ENCODE results near the gene NYAP2. TPM values are rescaled to one million over a fixed set of nuclear protein-coding genes. Genes with fewer than 3 reads are reported as not detected.

Gene NYAP2
- total RNA-seq, 2 experiments from 2014 or later: 0.06 TPM; not detected in 1

DNA sequence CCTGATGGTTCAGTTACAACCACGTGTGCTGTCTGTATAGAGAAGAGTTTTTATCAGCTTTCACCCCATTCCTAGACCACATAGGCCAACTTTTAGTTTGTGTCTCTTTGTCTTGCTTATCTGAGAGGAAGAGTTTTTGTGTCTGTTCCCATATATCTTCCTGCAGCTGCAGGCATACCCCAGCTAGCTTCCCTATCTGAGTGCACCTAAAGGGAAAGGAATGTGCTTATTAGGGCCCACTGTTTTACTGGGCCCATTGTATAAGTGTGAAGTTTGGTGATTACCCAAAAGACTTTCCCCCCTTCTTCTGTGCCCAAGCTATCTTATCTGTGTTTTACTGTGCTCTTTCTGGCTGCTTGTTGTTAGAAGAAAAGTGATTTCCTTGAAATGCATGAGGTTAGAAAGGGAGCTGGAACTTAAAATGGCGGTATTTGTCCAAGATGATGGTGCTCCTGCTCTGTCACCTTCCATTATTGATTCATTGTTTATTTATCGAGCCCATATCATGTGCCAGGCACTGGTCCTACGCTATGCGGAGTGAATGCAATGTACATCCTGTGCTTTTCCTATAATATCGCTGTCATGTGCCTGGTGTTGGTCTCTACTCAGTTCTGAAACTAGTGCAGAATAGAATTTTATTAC lies 57.2 kb downstream of the NYAP2 start:
- Mint-ChIP-seq H3K27ac (no peak overlapping the region), H3K4me1 (no peaks in the 10 kb centered on the region), H3K9me3 (no peaks in the 10 kb centered on the region), H3K4me3 (no peak overlapping the region), H3K27me3 (no peaks in the 10 kb centered on the region), H3K36me3 (no peaks in the 10 kb centered on the region)
- no peak for DNase-seq

DNA sequence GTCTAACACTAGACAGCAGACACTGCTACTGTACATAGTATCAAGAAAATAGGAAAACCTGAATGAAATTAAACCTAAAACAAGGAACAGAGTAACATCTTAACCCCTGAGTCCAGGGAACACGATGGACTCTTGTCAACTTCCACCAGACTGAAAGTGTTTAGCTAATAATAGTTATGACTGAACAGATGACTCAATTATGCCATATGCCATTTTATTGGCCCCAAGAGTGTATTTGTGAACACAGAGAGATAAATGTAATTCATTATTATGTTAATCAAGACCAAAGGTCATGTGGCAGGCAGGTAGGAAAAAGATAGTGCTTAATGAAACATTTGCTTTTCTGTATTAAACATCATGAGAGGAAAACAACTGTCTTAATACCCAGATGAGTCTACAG lies 58.0 kb downstream of the NYAP2 start:
- H3K27me3 Mint-ChIP-seq: no peaks in the 10 kb centered on the region
- H3K4me1 Mint-ChIP-seq: no peaks in the 10 kb centered on the region
- H3K4me3 Mint-ChIP-seq: no peak overlapping the region
- DNase-seq: no peak
- no peaks in the 10 kb centered on the region for H3K9me3 Mint-ChIP-seq
- no peak overlapping the region for H3K27ac Mint-ChIP-seq
- no peaks in the 10 kb centered on the region for H3K36me3 Mint-ChIP-seq

DNA sequence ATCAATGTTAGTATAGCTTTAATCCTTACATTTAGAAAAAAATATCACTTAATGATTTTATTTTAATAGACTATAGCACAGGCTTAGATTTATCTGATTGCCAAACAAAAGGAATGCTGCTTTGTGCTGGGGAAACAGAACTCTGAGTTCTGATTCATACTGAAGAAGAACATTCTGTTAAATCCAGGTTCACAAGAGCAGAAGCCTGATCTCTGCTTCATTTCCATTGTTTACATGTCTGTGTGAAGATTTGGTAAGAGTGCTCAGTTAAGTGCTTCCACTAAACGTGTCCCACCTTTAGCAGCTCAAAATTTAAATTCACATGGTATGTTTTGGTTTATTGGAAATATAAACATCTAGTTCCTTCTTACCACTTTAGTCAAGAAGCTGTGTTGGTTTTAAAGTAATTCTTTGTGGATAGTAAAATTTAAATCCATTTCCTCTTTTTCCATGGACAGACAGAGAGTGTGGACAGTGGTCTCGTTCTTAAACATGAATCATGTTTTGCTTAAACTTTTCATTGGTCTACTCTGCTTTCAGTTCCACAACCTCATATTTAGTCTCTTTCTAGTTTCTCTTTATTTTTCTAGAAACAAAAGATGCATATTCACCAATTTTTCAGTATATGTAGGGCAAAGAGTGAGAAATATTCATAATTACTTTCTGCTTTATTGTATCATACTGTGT lies 59.1 kb downstream of the NYAP2 start:
- H3K36me3 Mint-ChIP-seq: no peaks in the 10 kb centered on the region
- no peak for DNase-seq
- H3K4me3 Mint-ChIP-seq: no peak overlapping the region
- H3K9me3 Mint-ChIP-seq: no peaks in the 10 kb centered on the region
- no peak overlapping the region for H3K27ac Mint-ChIP-seq
- peaks cover under 1% of the 10 kb centered on the region for H3K4me1 Mint-ChIP-seq
- no peaks in the 10 kb centered on the region for H3K27me3 Mint-ChIP-seq

DNA sequence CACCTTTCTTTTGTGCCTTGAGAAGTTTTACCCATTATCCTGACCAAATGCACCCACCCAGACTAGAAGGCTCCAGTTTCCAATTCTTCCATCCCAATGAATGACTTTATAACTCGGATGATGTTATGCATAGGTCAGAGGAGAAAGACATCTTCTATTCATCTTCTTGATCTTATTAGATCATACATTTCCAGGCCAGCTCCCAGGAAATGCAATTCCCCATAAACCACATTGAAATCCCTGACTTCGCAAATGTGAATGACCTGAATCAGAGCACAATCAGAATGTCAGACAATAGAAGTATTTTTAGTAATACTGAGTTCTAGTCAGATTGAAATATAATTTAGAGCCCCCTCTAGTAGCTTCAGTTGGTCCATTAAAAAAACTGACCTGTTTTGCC lies 62.9 kb downstream of the NYAP2 start:
- H3K4me3 Mint-ChIP-seq: no peak overlapping the region
- H3K27ac Mint-ChIP-seq: no peak overlapping the region
- no peak for DNase-seq
- peaks cover 14% of the 10 kb centered on the region for H3K4me1 Mint-ChIP-seq
- no peaks in the 10 kb centered on the region for H3K27me3 Mint-ChIP-seq
- H3K36me3 Mint-ChIP-seq: peaks cover 2% of the 10 kb centered on the region
- H3K9me3 Mint-ChIP-seq: peaks cover 3% of the 10 kb centered on the region

DNA sequence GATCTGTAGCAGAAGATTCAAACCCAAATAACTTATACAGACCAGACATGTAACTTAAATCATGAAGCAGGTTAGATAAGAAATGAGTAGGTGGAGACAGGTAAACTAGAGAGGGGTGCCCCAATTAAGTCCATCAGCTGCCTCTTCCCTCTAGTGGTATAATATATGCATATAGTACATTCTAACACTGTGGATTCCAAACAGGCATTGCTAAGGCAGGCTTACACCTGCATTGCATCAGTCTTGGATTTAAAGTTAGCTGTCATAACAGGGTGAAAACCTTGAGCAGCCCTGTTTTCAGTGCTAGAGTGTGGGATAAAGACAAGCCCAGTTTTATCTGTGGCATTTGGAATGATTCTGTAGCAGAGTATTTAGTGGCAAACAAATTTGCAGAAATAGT lies 63.4 kb downstream of the NYAP2 start:
- Mint-ChIP-seq H3K9me3 (peaks cover 3% of the 10 kb centered on the region), H3K27me3 (no peaks in the 10 kb centered on the region), H3K4me3 (no peak overlapping the region)

DNA sequence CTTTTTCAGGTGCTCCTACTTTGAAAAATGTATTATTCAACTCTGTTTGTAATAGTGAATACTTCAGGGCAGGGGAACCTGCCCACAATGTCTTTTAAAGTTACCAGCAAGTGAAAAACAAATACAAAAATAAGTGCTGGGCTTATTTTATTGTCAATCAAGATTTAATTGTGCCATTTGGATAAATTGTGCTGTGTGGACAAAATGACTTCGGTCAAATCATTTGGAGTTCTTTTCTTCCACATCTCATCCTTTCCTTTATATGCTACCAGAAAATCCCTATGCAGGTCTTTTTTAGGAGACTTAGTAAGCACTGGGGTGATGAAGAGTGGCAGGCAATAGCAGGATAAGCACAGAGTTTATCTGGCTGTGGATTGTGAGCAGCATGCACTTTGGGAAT lies 63.9 kb downstream of the NYAP2 start:
- Mint-ChIP-seq H3K27ac (no peak overlapping the region), H3K9me3 (peaks cover 3% of the 10 kb centered on the region), H3K27me3 (no peaks in the 10 kb centered on the region), H3K4me3 (no peak overlapping the region), H3K4me1 (peaks cover 14% of the 10 kb centered on the region), H3K36me3 (peaks cover 2% of the 10 kb centered on the region)
- DNase-seq: no peak

More for the DNA sequence above, 63.4 kb downstream of the NYAP2 start:
- peaks cover 14% of the 10 kb centered on the region for H3K4me1 Mint-ChIP-seq
- DNase-seq: no peak
- H3K27ac Mint-ChIP-seq: no peak overlapping the region
- H3K36me3 Mint-ChIP-seq: peaks cover 2% of the 10 kb centered on the region

DNA sequence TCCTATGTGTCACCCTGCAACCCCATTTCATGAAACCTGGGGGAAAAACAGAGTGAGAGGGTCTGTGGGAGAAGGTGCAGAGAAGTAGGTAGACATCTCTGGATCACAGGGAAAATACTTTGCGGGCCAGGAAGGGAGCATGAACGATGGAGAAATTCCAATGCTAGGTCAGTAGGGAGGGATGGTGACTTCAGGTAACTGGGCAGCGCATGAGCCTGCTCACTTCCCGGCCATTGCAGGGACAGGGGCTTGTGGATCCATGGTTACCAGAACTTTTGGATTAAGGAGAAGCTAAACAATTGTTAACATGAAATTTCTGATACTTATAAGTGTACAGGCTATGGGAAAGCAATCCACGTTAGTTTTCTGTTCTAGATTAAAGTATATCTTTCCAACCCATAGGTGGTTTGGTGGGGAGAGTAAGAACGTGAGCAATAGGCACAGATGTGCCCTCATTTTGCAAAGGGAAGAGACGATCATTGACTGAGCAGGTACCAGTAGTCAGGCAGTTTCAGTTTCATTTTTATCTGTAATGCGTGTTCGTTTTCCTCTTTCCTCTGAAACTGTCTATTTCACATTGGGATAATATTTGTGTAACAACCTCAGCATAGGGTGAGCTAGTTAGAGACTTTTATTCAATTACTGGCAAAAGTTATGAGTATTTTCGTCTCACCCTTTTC lies 65.0 kb downstream of the NYAP2 start:
- H3K36me3 Mint-ChIP-seq: peaks cover 2% of the 10 kb centered on the region
- DNase-seq: no peak

DNA sequence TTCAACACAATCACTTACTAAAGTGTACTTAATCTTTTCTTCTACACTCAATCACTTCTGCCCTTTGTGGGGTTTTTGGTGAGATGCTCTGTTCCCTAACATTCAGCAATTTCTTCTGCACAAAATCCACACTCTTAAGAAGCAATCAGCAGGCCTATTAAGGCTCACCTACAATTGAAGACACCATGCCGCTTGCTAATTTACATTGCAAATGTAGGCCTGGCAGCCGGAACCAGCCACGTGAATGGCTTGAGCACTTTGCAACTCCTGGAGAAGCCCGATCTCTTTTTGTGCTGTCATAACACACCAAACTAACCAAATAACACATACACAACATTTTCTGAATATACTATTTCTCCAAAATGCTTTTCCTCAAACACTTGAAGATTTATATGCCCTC lies 66.3 kb downstream of the NYAP2 start:
- Mint-ChIP-seq H3K27me3 (no peaks in the 10 kb centered on the region), H3K27ac (no peak overlapping the region), H3K36me3 (peaks cover 2% of the 10 kb centered on the region), H3K4me3 (no peak overlapping the region), H3K9me3 (peaks cover 3% of the 10 kb centered on the region), H3K4me1 (peaks cover 14% of the 10 kb centered on the region)
- no peak for DNase-seq

More for the DNA sequence above, 65.0 kb downstream of the NYAP2 start:
- H3K27ac Mint-ChIP-seq: no peak overlapping the region
- H3K4me1 Mint-ChIP-seq: peaks cover 14% of the 10 kb centered on the region
- H3K9me3 Mint-ChIP-seq: peaks cover 3% of the 10 kb centered on the region
- H3K4me3 Mint-ChIP-seq: peak overlapping the region; percentile 57
- H3K27me3 Mint-ChIP-seq: no peaks in the 10 kb centered on the region

DNA sequence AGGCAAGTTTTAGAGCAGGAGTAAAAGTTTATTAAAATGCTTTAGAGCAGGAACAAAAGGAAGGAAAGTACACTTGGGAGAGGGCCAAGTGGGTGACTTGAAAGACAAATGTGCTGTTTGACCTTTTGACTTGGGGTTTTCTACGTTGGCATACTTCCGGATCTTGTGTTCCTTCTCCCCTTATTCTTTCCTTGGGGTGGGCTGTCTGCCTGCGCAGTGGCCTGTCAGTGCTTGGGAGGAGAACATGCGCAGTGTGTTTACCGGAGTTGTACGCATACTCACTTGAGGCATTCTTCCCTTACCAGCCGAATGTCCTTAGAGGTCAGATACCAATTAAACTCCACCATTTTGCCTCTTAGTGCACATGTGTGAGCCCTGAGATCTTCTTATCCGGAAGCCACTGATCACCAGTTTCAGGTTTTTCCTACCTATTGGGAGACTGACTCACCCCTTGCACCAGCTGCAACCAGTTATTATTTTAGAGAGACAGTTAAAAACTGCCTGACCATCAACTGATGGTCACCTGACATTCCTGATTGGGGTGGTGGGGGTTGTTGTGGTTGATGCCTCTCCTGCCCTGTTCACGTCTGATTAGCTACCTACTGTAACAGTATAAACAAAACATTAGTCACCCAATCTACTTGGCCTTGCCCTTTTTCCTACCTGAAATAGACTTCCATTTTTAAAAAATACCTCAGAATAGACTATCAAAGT lies 67.5 kb downstream of the NYAP2 start:
- H3K4me1 Mint-ChIP-seq: peaks cover 14% of the 10 kb centered on the region
- H3K36me3 Mint-ChIP-seq: peaks cover 2% of the 10 kb centered on the region
- DNase-seq: no peak
- no peak overlapping the region for H3K4me3 Mint-ChIP-seq
- no peaks in the 10 kb centered on the region for H3K27me3 Mint-ChIP-seq
- no peak overlapping the region for H3K27ac Mint-ChIP-seq
- peaks cover 3% of the 10 kb centered on the region for H3K9me3 Mint-ChIP-seq

DNA sequence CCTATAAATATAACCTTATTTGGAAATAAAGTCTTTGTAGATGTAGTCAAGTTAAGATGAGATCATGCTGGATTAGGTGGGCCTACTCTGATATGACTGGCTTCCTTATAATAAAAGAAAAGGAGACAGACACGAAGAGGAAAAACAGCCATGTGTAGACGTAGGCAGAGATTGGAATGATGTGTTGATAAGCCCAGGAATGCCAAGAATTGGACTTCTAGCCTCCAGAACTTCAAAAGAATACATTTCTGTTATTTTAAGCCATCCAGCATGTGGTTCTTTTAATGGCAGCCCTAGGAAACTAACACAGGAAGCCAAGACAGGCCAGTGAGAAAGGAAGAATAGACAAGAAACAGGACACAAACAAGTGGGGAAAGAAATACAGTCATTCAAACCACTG lies 68.6 kb downstream of the NYAP2 start:
- Mint-ChIP-seq H3K9me3 (peaks cover 3% of the 10 kb centered on the region), H3K36me3 (peaks cover 2% of the 10 kb centered on the region), H3K27me3 (no peaks in the 10 kb centered on the region), H3K4me3 (no peak overlapping the region), H3K4me1 (peaks cover 14% of the 10 kb centered on the region), H3K27ac (no peak overlapping the region)
- no peak for DNase-seq

DNA sequence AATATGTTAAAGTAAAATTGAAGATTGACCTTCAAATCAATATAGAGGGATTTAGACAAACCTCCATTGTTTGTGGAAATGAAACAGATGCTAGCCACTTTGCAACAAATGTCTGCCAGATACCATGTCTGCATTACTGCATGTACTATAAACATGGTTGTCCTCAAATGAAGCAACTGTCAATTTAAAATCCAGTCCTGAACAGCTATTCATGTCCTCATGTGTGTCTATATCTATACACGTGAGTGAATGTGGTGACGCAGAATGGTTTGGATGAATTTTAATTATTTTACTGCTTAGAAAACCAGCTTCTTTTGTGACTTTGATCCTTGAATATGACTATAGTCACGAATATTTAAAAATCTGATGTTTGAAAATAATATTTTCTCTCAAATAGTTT lies 71.5 kb downstream of the NYAP2 start:
- H3K4me1 Mint-ChIP-seq: no peaks in the 10 kb centered on the region
- DNase-seq: no peak
- no peak overlapping the region for H3K4me3 Mint-ChIP-seq
- no peaks in the 10 kb centered on the region for H3K36me3 Mint-ChIP-seq
- H3K9me3 Mint-ChIP-seq: peaks cover 3% of the 10 kb centered on the region
- H3K27me3 Mint-ChIP-seq: no peaks in the 10 kb centered on the region
- no peak overlapping the region for H3K27ac Mint-ChIP-seq

DNA sequence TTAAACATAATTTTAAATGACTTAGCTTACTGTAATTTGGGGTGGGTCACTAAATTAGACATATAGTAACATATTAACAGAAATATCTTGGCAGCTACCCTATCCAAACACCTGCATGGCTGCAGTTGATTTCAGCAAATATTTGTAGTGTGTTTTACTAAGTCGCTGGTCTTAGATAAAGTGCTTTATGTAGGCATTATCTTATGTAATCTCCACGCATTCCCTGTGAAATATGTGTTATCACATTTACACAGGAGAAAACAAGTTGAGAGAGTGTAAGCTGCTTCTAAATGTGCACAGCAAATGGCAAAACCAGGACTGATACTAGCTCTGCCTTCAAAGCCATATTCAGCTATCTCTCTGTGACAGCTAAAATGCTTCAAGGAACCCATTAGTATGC lies 72.0 kb downstream of the NYAP2 start:
- Mint-ChIP-seq H3K9me3 (peaks cover 3% of the 10 kb centered on the region), H3K27me3 (no peaks in the 10 kb centered on the region), H3K36me3 (no peaks in the 10 kb centered on the region), H3K27ac (no peak overlapping the region), H3K4me1 (no peaks in the 10 kb centered on the region), H3K4me3 (no peak overlapping the region)
- DNase-seq: no peak

DNA sequence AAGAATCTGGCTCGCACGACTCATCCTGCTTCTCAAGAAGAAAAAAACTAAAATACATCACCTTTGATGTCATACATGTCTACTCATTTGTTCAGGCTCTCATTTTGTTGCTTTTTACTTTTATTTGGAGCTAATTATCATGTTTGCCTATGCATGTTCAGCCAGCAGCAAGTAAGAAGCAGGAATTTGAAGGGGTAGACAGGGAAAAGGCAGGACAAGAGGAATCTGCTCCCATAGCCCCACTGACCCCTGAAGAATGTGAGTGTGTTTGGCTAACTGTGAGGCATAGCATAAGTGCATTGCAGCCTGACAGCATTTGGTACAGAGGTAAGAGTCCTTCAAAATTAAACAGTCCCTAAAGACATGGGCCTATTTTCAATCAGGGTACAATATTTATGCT lies 72.7 kb downstream of the NYAP2 start:
- H3K4me1 Mint-ChIP-seq: no peaks in the 10 kb centered on the region

DNA sequence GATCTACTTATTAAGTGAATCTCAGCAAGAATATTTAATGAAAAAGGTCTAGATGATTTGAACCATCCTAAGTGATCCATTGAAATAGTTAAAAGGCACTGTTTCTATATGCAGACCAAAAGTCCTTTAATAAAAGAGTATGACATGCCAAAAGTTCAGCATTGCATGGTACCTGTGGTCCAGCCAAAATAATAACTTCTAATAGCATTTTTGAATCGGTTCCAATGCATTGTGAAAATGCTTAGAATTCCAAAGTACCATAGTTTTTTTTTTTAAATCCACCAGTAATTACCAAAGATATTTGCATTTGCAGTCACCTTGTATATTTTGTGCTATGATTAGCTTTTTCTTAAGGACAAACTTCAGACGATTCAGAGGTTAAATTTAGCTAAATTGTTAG lies 79.9 kb downstream of the NYAP2 start:
- H3K4me1 Mint-ChIP-seq: no peaks in the 10 kb centered on the region
- no peaks in the 10 kb centered on the region for H3K9me3 Mint-ChIP-seq
- no peak for DNase-seq
- H3K27me3 Mint-ChIP-seq: peaks cover 11% of the 10 kb centered on the region
- H3K27ac Mint-ChIP-seq: no peak overlapping the region
- H3K36me3 Mint-ChIP-seq: no peaks in the 10 kb centered on the region
- H3K4me3 Mint-ChIP-seq: no peak overlapping the region

More for the DNA sequence above, 72.7 kb downstream of the NYAP2 start:
- Mint-ChIP-seq H3K27ac (no peak overlapping the region), H3K4me3 (no peak overlapping the region), H3K9me3 (peaks cover 2% of the 10 kb centered on the region), H3K36me3 (no peaks in the 10 kb centered on the region), H3K27me3 (no peaks in the 10 kb centered on the region)
- DNase-seq: no peak

DNA sequence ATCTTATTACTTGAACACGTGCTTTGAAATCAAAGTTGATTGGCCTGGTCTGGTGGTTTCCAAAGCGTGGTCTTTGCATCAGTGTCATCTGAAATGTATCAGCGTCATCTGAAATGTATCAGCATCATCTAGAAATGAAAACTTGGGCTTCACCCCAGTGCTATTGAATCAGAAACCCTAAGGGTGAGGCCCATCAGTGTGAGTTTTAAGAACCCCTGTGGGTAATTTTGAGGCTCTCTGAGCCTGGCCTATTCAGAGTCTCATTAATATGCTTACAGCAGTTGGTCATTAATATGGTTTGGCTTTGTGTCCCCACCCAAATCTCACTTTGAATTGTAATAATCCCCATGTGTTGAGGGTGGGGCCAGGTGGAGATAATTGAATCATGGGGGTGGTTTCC lies 85.2 kb downstream of the NYAP2 start:
- H3K4me1 Mint-ChIP-seq: no peaks in the 10 kb centered on the region
- H3K9me3 Mint-ChIP-seq: no peaks in the 10 kb centered on the region
- H3K27ac Mint-ChIP-seq: no peak overlapping the region
- no peak overlapping the region for H3K4me3 Mint-ChIP-seq
- DNase-seq: no peak
- peaks cover 7% of the 10 kb centered on the region for H3K27me3 Mint-ChIP-seq
- H3K36me3 Mint-ChIP-seq: no peaks in the 10 kb centered on the region
